WTC11 (cell line): Measurements from ENCODE around the gene CUEDC1.

Experiments
- CREB1 ChIP-seq: sonication (generic); formaldehyde crosslinking; IDR thresholded peaks from 2 replicates; pipeline ENCODE4 v1.8.0; 2023; ENCODE audit warnings: mild to moderate bottlenecking, missing genetic modification reagents
- NR3C1 ChIP-seq: sonication (generic); formaldehyde crosslinking; conservative IDR thresholded peaks from 2 replicates; pipeline ENCODE4 v1.8.1; 2023; ENCODE audit warnings: low read depth, mild to moderate bottlenecking, missing genetic modification reagents
- TEAD4 ChIP-seq: sonication (generic); formaldehyde crosslinking; IDR thresholded peaks from 2 replicates; pipeline ENCODE4 v1.8.0; 2022; ENCODE audit warnings: mild to moderate bottlenecking, missing genetic modification reagents
- TF ChIP-seq, protein P1 (sequence below): sonication (generic); formaldehyde crosslinking; IDR thresholded peaks from 2 replicates; pipeline ENCODE4 v1.8.0; 2022; ENCODE audit warnings: mild to moderate bottlenecking, missing genetic modification reagents
- TF ChIP-seq, protein P2 (sequence below): fragments of 200-600 bp; IDR thresholded peaks from 2 replicates; pipeline ENCODE4 v1.8.0; 2022; ENCODE audit warnings: antibody characterized with exemption

DNA sequence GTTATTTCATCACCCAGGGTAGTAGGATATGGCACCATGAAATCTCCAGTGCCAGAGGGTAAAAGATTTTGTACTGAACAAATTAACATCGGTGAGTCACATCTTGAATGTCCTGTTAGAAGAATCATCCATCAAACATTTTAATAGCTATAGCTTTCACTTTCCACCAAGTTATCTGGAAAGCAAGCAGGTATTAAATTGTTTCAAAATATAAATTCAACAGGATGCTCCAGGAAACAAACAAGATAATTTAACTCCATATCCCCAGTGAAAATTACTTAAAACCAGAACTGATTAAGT lies 30.4 kb upstream of the CUEDC1 start:
- TF ChIP-seq, protein P1, sequence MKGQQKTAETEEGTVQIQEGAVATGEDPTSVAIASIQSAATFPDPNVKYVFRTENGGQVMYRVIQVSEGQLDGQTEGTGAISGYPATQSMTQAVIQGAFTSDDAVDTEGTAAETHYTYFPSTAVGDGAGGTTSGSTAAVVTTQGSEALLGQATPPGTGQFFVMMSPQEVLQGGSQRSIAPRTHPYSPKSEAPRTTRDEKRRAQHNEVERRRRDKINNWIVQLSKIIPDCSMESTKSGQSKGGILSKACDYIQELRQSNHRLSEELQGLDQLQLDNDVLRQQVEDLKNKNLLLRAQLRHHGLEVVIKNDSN (CRISPR knock-in tag) = no peak
- TF ChIP-seq NR3C1 = no peak
- TF ChIP-seq, protein P2, sequence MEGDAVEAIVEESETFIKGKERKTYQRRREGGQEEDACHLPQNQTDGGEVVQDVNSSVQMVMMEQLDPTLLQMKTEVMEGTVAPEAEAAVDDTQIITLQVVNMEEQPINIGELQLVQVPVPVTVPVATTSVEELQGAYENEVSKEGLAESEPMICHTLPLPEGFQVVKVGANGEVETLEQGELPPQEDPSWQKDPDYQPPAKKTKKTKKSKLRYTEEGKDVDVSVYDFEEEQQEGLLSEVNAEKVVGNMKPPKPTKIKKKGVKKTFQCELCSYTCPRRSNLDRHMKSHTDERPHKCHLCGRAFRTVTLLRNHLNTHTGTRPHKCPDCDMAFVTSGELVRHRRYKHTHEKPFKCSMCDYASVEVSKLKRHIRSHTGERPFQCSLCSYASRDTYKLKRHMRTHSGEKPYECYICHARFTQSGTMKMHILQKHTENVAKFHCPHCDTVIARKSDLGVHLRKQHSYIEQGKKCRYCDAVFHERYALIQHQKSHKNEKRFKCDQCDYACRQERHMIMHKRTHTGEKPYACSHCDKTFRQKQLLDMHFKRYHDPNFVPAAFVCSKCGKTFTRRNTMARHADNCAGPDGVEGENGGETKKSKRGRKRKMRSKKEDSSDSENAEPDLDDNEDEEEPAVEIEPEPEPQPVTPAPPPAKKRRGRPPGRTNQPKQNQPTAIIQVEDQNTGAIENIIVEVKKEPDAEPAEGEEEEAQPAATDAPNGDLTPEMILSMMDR = no peak
- TF ChIP-seq CREB1 (CRISPR knock-in tag) = no peak
- TF ChIP-seq TEAD4 = no peak
